Measurements from ENCODE around the gene ZFP82. TPM values are rescaled to one million over a fixed set of nuclear protein-coding genes. Genes with fewer than 3 reads are reported as not detected.

ZFP82 gene
- total and polyA plus RNA-seq, 2 of the 4 experiments (the other 2 are of a cell fraction), result 1.6 to 3.9 TPM

GRCh38 chr19:36392916-36393673 is 25.3 kb downstream of the ZFP82 start:
- H3K56ac ChIP-seq (ENCODE audit: extremely low read depth, insufficient read depth, low read length), result no peak overlapping the region
- peaks cover 29% of the 10 kb centered on the region for H3K36me3 ChIP-seq (ENCODE audit: control insufficient read depth, insufficient read depth, low read length)
- H3K9me3 ChIP-seq (ENCODE audit: control insufficient read depth, insufficient read depth, low read length), result peaks cover 60% of the 10 kb centered on the region
- no peak overlapping the region for H4K91ac ChIP-seq (ENCODE audit: insufficient read depth, low read depth, low read length)
- H4K5ac ChIP-seq (ENCODE audit: low read depth, low read length), result no peak overlapping the region
- H2AK9ac ChIP-seq (replicated peaks; ENCODE audit: low read depth, low read length, poor library complexity), result no peak overlapping the region
- no peak overlapping the region for H3K4me3 ChIP-seq (ENCODE audit: insufficient read depth, low read depth, low read length)
- H3K27ac ChIP-seq (ENCODE audit: insufficient read depth, low read length), result no peak overlapping the region
- H2BK20ac ChIP-seq (ENCODE audit: low read depth, low read length), result no peak overlapping the region
- intact Hi-C loops (cut with micrococcal nuclease) (no loop called here), in situ Hi-C loops (cut with MboI; ENCODE audit: low sequenced_read_pairs) (no loop called here), dilution Hi-C loops (cut with HindIII; ENCODE audit: low sequenced_read_pairs, unreplicated experiment) (no loop called here)
- H3K27me3 ChIP-seq (ENCODE audit: control insufficient read depth, insufficient read depth, low read length), result no peaks in the 10 kb centered on the region
- H3K14ac ChIP-seq (replicated peaks; ENCODE audit: low read depth, low read length), result no peak overlapping the region
- H4K20me1 ChIP-seq (ENCODE audit: insufficient read depth, low read length), result no peaks in the 10 kb centered on the region
- DNase-seq (no peak), ATAC-seq (ENCODE audit: low read depth) (no peak)
- H2BK120ac ChIP-seq (ENCODE audit: low read depth, low read length), result no peak overlapping the region
- no peak overlapping the region for H3K18ac ChIP-seq (ENCODE audit: low read depth, low read length)
- H3K4ac ChIP-seq (ENCODE audit: low read depth, low read length), result no peak overlapping the region
- H3K23ac ChIP-seq (ENCODE audit: low read depth, low read length), result no peak overlapping the region
- no peak overlapping the region for H3K9ac ChIP-seq (ENCODE audit: low read depth, low read length)
- H2BK5ac ChIP-seq (ENCODE audit: low read depth, low read length, poor library complexity, severe bottlenecking), result no peak overlapping the region
- no TSS peak for BruUV-seq (replicated peaks)
- H3K9me1 ChIP-seq (ENCODE audit: insufficient read depth, low read length), result no peaks in the 10 kb centered on the region
- no peak overlapping the region for H2AK5ac ChIP-seq (ENCODE audit: low read depth, low read length)
- ChIA-PET CTCF (no interaction called here), POLR2A (ENCODE audit: unreplicated experiment) (no interaction called here)
- H3K4me2 ChIP-seq (ENCODE audit: low read depth, low read length), result no peak overlapping the region
- no peaks in the 10 kb centered on the region for H3K4me1 ChIP-seq (ENCODE audit: control insufficient read depth, insufficient read depth, low read length)
- H4K8ac ChIP-seq (ENCODE audit: low read depth in 2 of 2, low read length in 2 of 2), result no peak overlapping the region
- no peak overlapping the region for H2AFZ ChIP-seq (replicated peaks; ENCODE audit: low read length, poor library complexity)
- H3K79me1 ChIP-seq (ENCODE audit: low read depth in 1 of 2, low read length in 2 of 2), result no peaks in the 10 kb centered on the region
- WGBS, 2 experiments (ENCODE audit: extremely low coverage in 2 of 2, insufficient read length in 1 of 2), result 96% methylated on average over 3 of the region's 11 CpGs; no CpG with 5 or more reads in 1 of the 2 experiments
- no peak overlapping the region for H2BK15ac ChIP-seq (ENCODE audit: low read depth, low read length)
- TF ChIP-seq CHD1 (IDR thresholded peaks at IDR 0.05; ENCODE audit: low read depth, low read length) (no peak), CEBPB (IDR thresholded peaks at IDR 0.05; ENCODE audit: low read depth, low read length) (no peak), MAZ (IDR thresholded peaks at IDR 0.05; ENCODE audit: borderline replicate concordance, low read depth, low read length) (no peak), BHLHE40 (IDR thresholded peaks at IDR 0.05; ENCODE audit: low read depth, low read length) (no peak)

Measured in IMR-90 (cell line).